Jurkat, Clone E6-1 (cell line): ENCODE measurements around the gene ALDH4A1.
"Not testable (repeated sequence)": the region's sequence is repeated elsewhere in the genome, so short reads cannot be mapped to it uniquely, and the experiment has no call there.

Experiments used
- DNase-seq: peaks from one replicate; pipeline ENCODE4 v3.0.0-alpha.2; 2011; ENCODE audit warnings: low read depth, low spot score
- H3K4me3 ChIP-seq: 2 replicates; pipeline ENCODE4 v1.5.1; 2011; ENCODE audit warnings: mild to moderate bottlenecking, low read length, control low read depth, moderate library complexity

ALDH4A1 gene

GRCh38 chr1:18868801-18869424 lies 33.4 kb downstream of the ALDH4A1 start:
- DNase-seq: no peak

GRCh38 chr1:18868354-18868753 lies 34.0 kb downstream of the ALDH4A1 start:
- no peak overlapping the region for H3K4me3 ChIP-seq
- DNase-seq: no peak

More at GRCh38 chr1:18868801-18869424, 33.4 kb downstream of the ALDH4A1 start:
- H3K4me3 ChIP-seq: no peak overlapping the region

- DNase-seq: no peak
- H3K4me3 ChIP-seq: no peak overlapping the region
Measured at GRCh38 chr1:18866846-18867245, 35.5 kb downstream of the ALDH4A1 start.

GRCh38 chr1:18866314-18866713 lies 36.0 kb downstream of the ALDH4A1 start:
- H3K4me3 ChIP-seq: no peak overlapping the region
- DNase-seq: no peak

- DNase-seq: no peak
- no peak overlapping the region for H3K4me3 ChIP-seq
Measured at GRCh38 chr1:18865176-18865575, 37.2 kb downstream of the ALDH4A1 start.

GRCh38 chr1:18861590-18861989 lies 40.8 kb downstream of the ALDH4A1 start:
- H3K4me3 ChIP-seq: no peak overlapping the region
- DNase-seq: no peak

GRCh38 chr1:18861082-18861481 lies 41.3 kb downstream of the ALDH4A1 start:
- H3K4me3 ChIP-seq: no peak overlapping the region
- no peak for DNase-seq

GRCh38 chr1:18859560-18859959 lies 42.8 kb downstream of the ALDH4A1 start, which contains the start of gene TAS1R2:
TAS1R2 (minus strand) TSS chr1:18859660; CDS start chr1:18859660, 0 bp downstream.
- DNase-seq: no peak
- H3K4me3 ChIP-seq: no peak within 1 kb of the TSS

GRCh38 chr1:18858070-18858688 lies 44.2 kb downstream of the ALDH4A1 start:
- no peak for DNase-seq
- no peak overlapping the region for H3K4me3 ChIP-seq

- H3K4me3 ChIP-seq: no peak overlapping the region
- DNase-seq: no peak
Measured at GRCh38 chr1:18856435-18856834, 45.9 kb downstream of the ALDH4A1 start.

- no peak overlapping the region for H3K4me3 ChIP-seq
- no peak for DNase-seq
Measured at GRCh38 chr1:18855573-18855972, 46.8 kb downstream of the ALDH4A1 start.

GRCh38 chr1:18854331-18855025 lies 47.9 kb downstream of the ALDH4A1 start:
- no peak overlapping the region for H3K4me3 ChIP-seq
- no peak for DNase-seq

GRCh38 chr1:18852501-18852900 lies 49.9 kb downstream of the ALDH4A1 start:
- DNase-seq: no peak
- H3K4me3 ChIP-seq: no peak overlapping the region

GRCh38 chr1:18849261-18849711 lies 53.1 kb downstream of the ALDH4A1 start:
- DNase-seq: no peak
- no peak overlapping the region for H3K4me3 ChIP-seq

GRCh38 chr1:18847723-18848122 lies 54.6 kb downstream of the ALDH4A1 start:
- H3K4me3 ChIP-seq, DNase-seq: not testable (repeated sequence)

- H3K4me3 ChIP-seq: no peak overlapping the region
- no peak for DNase-seq
Measured at GRCh38 chr1:18840145-18840544, 62.2 kb downstream of the ALDH4A1 start.

- H3K4me3 ChIP-seq: no peak overlapping the region
- DNase-seq: no peak
Measured at GRCh38 chr1:18836654-18837053, 65.7 kb downstream of the ALDH4A1 start.

GRCh38 chr1:18832319-18832718 lies 70.0 kb downstream of the ALDH4A1 start:
- not testable (repeated sequence) for H3K4me3 ChIP-seq, DNase-seq

- no peak overlapping the region for H3K4me3 ChIP-seq
Measured at GRCh38 chr1:18831656-18832055, 70.7 kb downstream of the ALDH4A1 start.

GRCh38 chr1:18830596-18830995 lies 71.8 kb downstream of the ALDH4A1 start:
- DNase-seq: no peak

More at GRCh38 chr1:18831656-18832055, 70.7 kb downstream of the ALDH4A1 start:
- no peak for DNase-seq

More at GRCh38 chr1:18830596-18830995, 71.8 kb downstream of the ALDH4A1 start:
- no peak overlapping the region for H3K4me3 ChIP-seq
